IPS DF 6.9 (cell line): ENCODE results near the gene ADARB2.

ENCODE experiments used
- DNase-seq: peaks from one replicate; pipeline ENCODE4 v3.0.0-alpha.2; 2013; ENCODE audit warnings: low read depth, low spot score
- H3K27ac ChIP-seq: one replicate; pipeline ENCODE4 v1.5.1; 2013; ENCODE audit warnings: low read length, control low read depth
- H3K27me3 ChIP-seq: 2 replicates; pipeline ENCODE4 v1.6.1; 2013; ENCODE audit warnings: mild to moderate bottlenecking, low read length; ENCODE audit not compliant: control insufficient read depth, insufficient read depth
- H3K36me3 ChIP-seq: 2 replicates; pipeline ENCODE4 v1.6.1; 2013; ENCODE audit warnings: low read length; ENCODE audit not compliant: control insufficient read depth, insufficient read depth
- H3K4me1 ChIP-seq: 2 replicates; pipeline ENCODE4 v1.6.1; 2013; ENCODE audit warnings: low read length; ENCODE audit not compliant: control insufficient read depth, insufficient read depth
- H3K4me3 ChIP-seq: 2 replicates; pipeline ENCODE4 v1.5.1; 2013; ENCODE audit warnings: mild to moderate bottlenecking, low read length
- H3K9me3 ChIP-seq: 2 replicates; pipeline ENCODE4 v1.6.1; 2013; ENCODE audit warnings: low read length, inconsistent platforms; ENCODE audit not compliant: control insufficient read depth, insufficient read depth
- WGBS: extraction: QIAGEN DNeasy Blood & Tissue Kit; methylation state at CpG from one replicate; pipeline ENCODE4 v1.1.7; 2013; ENCODE audit warnings: mixed read lengths, missing lambda C conversion rate; ENCODE audit not compliant: insufficient read length, insufficient coverage; 5-methylcytosine and 5-hydroxymethylcytosine counted together

The ADARB2 gene

GRCh38 chr10:1406967-1407945 is 330.1 kb downstream of the ADARB2 start:
- H3K36me3 ChIP-seq, result no peaks in the 10 kb centered on the region
- no peak overlapping the region for H3K4me3 ChIP-seq
- H3K9me3 ChIP-seq, result no peaks in the 10 kb centered on the region
- H3K27me3 ChIP-seq, result no peaks in the 10 kb centered on the region
- H3K27ac ChIP-seq, result no peak overlapping the region
- no peak for DNase-seq
- H3K4me1 ChIP-seq, result peaks cover 3% of the 10 kb centered on the region
- no CpG with 5 or more reads among the region's 25 CpGs for WGBS

DNA sequence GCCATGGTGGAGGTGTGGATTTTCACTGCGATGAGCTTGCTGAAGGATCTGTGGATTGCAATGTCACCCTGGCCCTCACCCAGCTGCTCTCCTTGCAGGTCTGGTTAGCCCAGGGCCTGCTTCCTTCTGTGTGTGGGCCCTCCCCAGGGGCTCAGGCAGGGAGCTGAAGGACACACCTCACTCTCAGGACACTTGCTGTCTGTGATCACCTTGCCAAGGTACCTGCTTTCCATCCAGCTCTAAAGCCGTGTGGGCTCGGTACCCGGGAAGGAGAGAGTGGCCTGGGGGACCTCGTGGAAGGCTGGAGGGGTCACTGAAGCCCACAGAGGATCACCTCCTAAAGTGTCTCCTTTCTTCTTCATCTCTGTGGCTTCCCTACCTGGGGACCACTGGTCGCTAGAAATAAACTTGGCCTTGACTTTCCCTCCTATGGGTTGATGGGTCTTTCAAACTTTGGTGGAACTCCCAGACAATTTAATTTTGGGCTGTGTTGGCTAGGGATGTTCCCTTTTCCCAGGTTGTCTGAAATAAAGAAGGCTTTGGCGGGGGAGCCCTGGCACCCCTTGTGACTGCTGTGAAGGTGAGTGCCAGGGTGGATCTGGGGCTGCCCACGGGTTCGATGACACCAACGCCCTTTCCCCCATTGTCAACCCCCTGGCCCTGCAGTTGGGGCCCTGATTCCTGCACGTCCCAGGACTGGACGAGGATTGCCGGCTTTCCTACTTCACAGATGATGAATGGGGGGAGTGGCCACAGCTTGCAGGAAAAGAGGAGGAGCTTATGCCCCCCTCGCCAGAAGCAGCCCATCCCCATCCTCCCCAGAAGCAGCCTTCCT is 331.0 kb downstream of the ADARB2 start:
- H3K4me1 ChIP-seq, result peaks cover 3% of the 10 kb centered on the region
- H3K27me3 ChIP-seq, result no peaks in the 10 kb centered on the region
- no peaks in the 10 kb centered on the region for H3K36me3 ChIP-seq
- no CpG with 5 or more reads among the region's 14 CpGs for WGBS
- H3K4me3 ChIP-seq, result no peak overlapping the region
- no peak for DNase-seq
- H3K9me3 ChIP-seq, result no peaks in the 10 kb centered on the region
- no peak overlapping the region for H3K27ac ChIP-seq

GRCh38 chr10:1404323-1405260 is 332.7 kb downstream of the ADARB2 start:
- no peak for DNase-seq
- H3K9me3 ChIP-seq, result no peaks in the 10 kb centered on the region
- H3K4me1 ChIP-seq, result peaks cover 5% of the 10 kb centered on the region
- no CpG with 5 or more reads among the region's 29 CpGs for WGBS
- no peak overlapping the region for H3K4me3 ChIP-seq
- H3K36me3 ChIP-seq, result no peaks in the 10 kb centered on the region
- H3K27me3 ChIP-seq, result no peaks in the 10 kb centered on the region
- no peak overlapping the region for H3K27ac ChIP-seq

- no peaks in the 10 kb centered on the region for H3K9me3 ChIP-seq
- WGBS, result no CpG with 5 or more reads among the region's 18 CpGs
- no peaks in the 10 kb centered on the region for H3K36me3 ChIP-seq
- peaks cover 5% of the 10 kb centered on the region for H3K4me1 ChIP-seq
- H3K27ac ChIP-seq, result no peak overlapping the region
- no peak for DNase-seq
- no peaks in the 10 kb centered on the region for H3K27me3 ChIP-seq
- no peak overlapping the region for H3K4me3 ChIP-seq
These were observed 333.6 kb downstream of the ADARB2 start for GRCh38 chr10:1403508-1404322.

- no peaks in the 10 kb centered on the region for H3K9me3 ChIP-seq
- H3K27me3 ChIP-seq, result no peaks in the 10 kb centered on the region
- peaks cover 5% of the 10 kb centered on the region for H3K4me1 ChIP-seq
- no peaks in the 10 kb centered on the region for H3K36me3 ChIP-seq
- no peak overlapping the region for H3K27ac ChIP-seq
- H3K4me3 ChIP-seq, result no peak overlapping the region
- DNase-seq, result no peak
- WGBS, result no CpG with 5 or more reads among the region's 27 CpGs
These were observed 334.4 kb downstream of the ADARB2 start for GRCh38 chr10:1402816-1403507.

- no peak for DNase-seq
- Histone ChIP-seq H3K36me3 (no peaks in the 10 kb centered on the region), H3K9me3 (no peaks in the 10 kb centered on the region), H3K4me3 (no peak overlapping the region), H3K4me1 (peaks cover 4% of the 10 kb centered on the region; the same call in 1 of the 2 replicates), H3K27me3 (no peaks in the 10 kb centered on the region), H3K27ac (no peak overlapping the region)
- no CpG with 5 or more reads among the region's 25 CpGs for WGBS
These were observed 335.1 kb downstream of the ADARB2 start for GRCh38 chr10:1402016-1402770.

DNA sequence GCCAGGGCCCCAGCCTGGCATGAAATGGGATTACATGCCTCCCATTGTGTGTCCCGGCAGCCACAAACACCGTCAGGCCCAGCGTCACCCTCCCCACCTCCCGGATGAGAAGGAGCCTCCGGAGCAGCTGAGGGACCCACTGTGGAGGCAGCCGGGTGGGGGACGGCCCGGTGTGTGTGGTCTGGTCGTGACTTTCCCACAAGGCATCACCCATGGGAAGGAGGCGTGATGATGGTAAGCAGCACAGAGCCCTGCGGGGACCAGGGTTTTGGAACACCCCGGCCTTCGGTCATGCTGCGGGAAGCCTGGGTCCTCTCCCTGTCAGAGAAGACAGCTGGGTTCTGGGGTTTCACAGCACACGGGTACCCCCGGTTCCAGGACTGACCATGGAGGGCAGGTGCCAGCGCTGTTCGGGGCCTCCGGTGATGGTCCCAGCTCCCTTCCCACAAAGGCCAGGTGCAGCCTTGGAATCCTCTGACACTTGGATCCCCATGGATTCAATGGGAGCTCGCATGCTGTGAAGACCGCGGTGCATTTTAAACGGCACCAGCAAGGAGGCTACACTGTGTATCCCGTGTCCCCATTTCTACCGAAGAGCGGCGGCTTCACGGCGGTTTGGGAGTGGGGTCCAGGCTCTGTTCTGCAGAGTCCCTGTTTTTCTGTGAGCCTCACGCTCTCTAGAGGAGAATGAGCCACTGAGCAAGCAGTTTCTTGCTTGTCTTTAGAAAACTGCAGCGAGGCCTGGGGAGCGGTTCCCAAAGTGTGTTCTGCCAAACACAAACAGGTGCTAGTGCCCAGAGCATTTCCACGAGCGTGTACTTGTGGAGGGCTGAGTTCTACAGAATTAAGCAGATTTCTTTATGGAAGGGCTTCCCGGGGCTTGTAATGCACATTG is 336.0 kb downstream of the ADARB2 start:
- DNase-seq, result no peak
- WGBS, result no CpG with 5 or more reads among the region's 35 CpGs
- H3K27ac ChIP-seq, result no peak overlapping the region
- peaks cover 4% of the 10 kb centered on the region; the same call in 1 of the 2 replicates for H3K4me1 ChIP-seq
- H3K27me3 ChIP-seq, result no peaks in the 10 kb centered on the region
- H3K36me3 ChIP-seq, result no peaks in the 10 kb centered on the region
- H3K9me3 ChIP-seq, result no peaks in the 10 kb centered on the region
- H3K4me3 ChIP-seq, result no peak overlapping the region
